Stomach (tissue), 9 donors: ENCODE measurements around the gene MYH11. TPM values are rescaled to one million over a fixed set of nuclear protein-coding genes. Genes with fewer than 3 reads are reported as not detected.

Source experiments
- DNase-seq, 2 donors: peaks; one replicate each; pipeline versions ENCODE4 v3.0.0 to v3.0.0-alpha.2; 2013 to 2019
- H3K27ac ChIP-seq, 5 donors: fragments of 200-600 bp in 4 of 5; sonication (generic) in 4 of 5; one replicate each; pipeline ENCODE4 v1.5.1; 2013 to 2019; ENCODE audit warnings: mild to moderate bottlenecking in 1 of 5, moderate library complexity in 1 of 5
- H3K27me3 ChIP-seq, 3 donors: fragments of 200-600 bp; sonication (generic); one replicate each; pipeline ENCODE4 v1.5.1; 2017 to 2019; ENCODE audit warnings: mixed run types in 1 of 3
- H3K36me3 ChIP-seq, 4 donors: fragments of 200-600 bp; sonication (generic); 1 replicate in 3 of 4; 2 replicates in 1 of 4; pipeline ENCODE4 v1.5.1; 2016 to 2019
- H3K4me1 ChIP-seq, 4 donors: fragments of 200-600 bp; sonication (generic); one replicate each; pipeline ENCODE4 v1.5.1; 2016 to 2019
- H3K4me3 ChIP-seq, 4 donors: fragments of 200-600 bp; sonication (generic) in 3 of 4; one replicate each; pipeline ENCODE4 v1.5.1; 2016 to 2019; ENCODE audit warnings: mild to moderate bottlenecking in 1 of 4
- H3K9me3 ChIP-seq, 4 donors: fragments of 200-600 bp; sonication (generic); one replicate each; pipeline ENCODE4 v1.5.1; 2016 to 2019
- CTCF ChIP-seq, 7 experiments: fragments of 450-650 bp in 4 of 7; fragments of 200-600 bp in 3 of 7; sonication (generic) in 3 of 7; IDR thresholded peaks; one replicate each; pipeline ENCODE4 v1.5.1; 2016 to 2019; ENCODE audit warnings: antibody characterized with exemption in 7 of 7, control low read depth in 2 of 7, mild to moderate bottlenecking in 1 of 7
- EP300 ChIP-seq: sonication (generic); formaldehyde crosslinking; IDR thresholded peaks from one replicate; pipeline ENCODE4 v1.6.1; 2017; ENCODE audit warnings: antibody characterized with exemption
- POLR2A ChIP-seq, 4 donors: fragments of 450-650 bp; IDR thresholded peaks; one replicate each; pipeline ENCODE4 v1.6.1; 2016; ENCODE audit warnings: antibody characterized with exemption in 4 of 4, control low read depth in 2 of 4, mild to moderate bottlenecking in 1 of 4, moderate library complexity in 1 of 4
- POLR2AphosphoS5 ChIP-seq, 3 donors: sonication (generic); formaldehyde crosslinking; IDR thresholded peaks; one replicate each; pipeline ENCODE4 v1.6.1; 2016; ENCODE audit warnings: antibody characterized with exemption in 3 of 3
- WGBS, 5 donors: extraction: QIAGEN DNeasy Blood & Tissue Kit in 3 of 5; methylation state at CpG; one replicate each; pipeline versions ENCODE4 v1.1.5 to v1.1.7; 2013 to 2018; 5-methylcytosine and 5-hydroxymethylcytosine counted together
- intact Hi-C: fragments of 100-400 bp; cut with DNase I; formaldehyde crosslinking; loops from one replicate; pipeline ENCODE4 v1.15.1; 2023; ENCODE audit warnings: low total_unique reads
- polyA plus RNA-seq, 3 donors: library from polyadenylated mRNA; stranded (reverse); fragments of 200-250 nt; gene quantifications; one replicate each; pipeline ENCODE4 v1.2.3, GENCODE V29; 2013
- total RNA-seq, 5 donors: library from RNA; depleted of rRNA; stranded (reverse); fragments of >200 nt; gene quantifications; one replicate each; pipeline versions ENCODE4 v1.1.0 to v1.2.3, GENCODE V29; 2014 to 2016
- donor health status: healthy with polysubstance abuse.
- donor health status: Bipolar disorder and iron deficiency.
- donor health status: healthy.

The MYH11 gene
- total and polyA plus RNA-seq, 8 donors, result 33.8 to 3,048 (median 865) TPM

GRCh38 chr16:15881794-15882379, 25.1 kb upstream of the MYH11 start:
- no peak overlapping the region for H3K27ac ChIP-seq
- peaks cover 27 to 64% (median 56%) of the 10 kb centered on the region in 4 donors for H3K36me3 ChIP-seq
- TF ChIP-seq POLR2A (IDR thresholded peaks at IDR 0.05) (no peak), POLR2AphosphoS5 (IDR thresholded peaks at IDR 0.05) (no peak), EP300 (no peak), CTCF (IDR thresholded peaks at IDR 0.05) (no peak)
- no peaks in the 10 kb centered on the region for H3K9me3 ChIP-seq
- H3K4me1 ChIP-seq, result peaks cover 2 to 44% (median 26%) of the 10 kb centered on the region in 4 donors
- no peak overlapping the region for H3K4me3 ChIP-seq
- no peaks in the 10 kb centered on the region for H3K27me3 ChIP-seq
- intact Hi-C loops, result loop anchor here (10.0 kb wide), 1 partner anchor 133 kb away; no protein-coding TSS in a partner anchor
- WGBS, 5 donors, result 91 to 94% (median 93%) methylated on average over 13 of the region's 13 CpGs
- DNase-seq, result no peak

- no peak for DNase-seq
- 74 to 90% (median 84%) methylated on average over 5 of the region's 5 CpGs for WGBS, 5 donors
- Histone ChIP-seq H3K27me3 (no peaks in the 10 kb centered on the region), H3K4me1 (peaks cover 0 to 32% (median 15%) of the 10 kb centered on the region in 4 donors), H3K36me3 (peaks cover 28 to 76% (median 62%) of the 10 kb centered on the region in 4 donors), H3K27ac (peak overlapping the region in 1 of 5 donors; percentile 21), H3K9me3 (no peaks in the 10 kb centered on the region), H3K4me3 (no peak overlapping the region)
- intact Hi-C loops, result loop anchor here (10.0 kb wide), 1 partner anchor 134 kb away; no protein-coding TSS in a partner anchor
- TF ChIP-seq EP300, result no peak
Measured at GRCh38 chr16:15880434-15881308, 23.8 kb upstream of the MYH11 start.

GRCh38 chr16:15879255-15879811, 22.5 kb upstream of the MYH11 start:
- Histone ChIP-seq H3K4me3 (no peak overlapping the region), H3K36me3 (peaks cover 28 to 77% (median 62%) of the 10 kb centered on the region in 4 donors), H3K4me1 (peaks cover 0 to 28% (median 16%) of the 10 kb centered on the region in 4 donors), H3K9me3 (no peaks in the 10 kb centered on the region), H3K27me3 (no peaks in the 10 kb centered on the region), H3K27ac (peak overlapping the region in 4 of 5 donors; percentile 14 to 60 (median 50))
- 78 to 89% (median 85%) methylated on average over 2 of the region's 2 CpGs for WGBS, 5 donors
- TF ChIP-seq POLR2A (IDR thresholded peaks at IDR 0.05) (no peak), EP300 (no peak), POLR2AphosphoS5 (IDR thresholded peaks at IDR 0.05) (peak in 1 of 3 donors; percentile 53), CTCF (IDR thresholded peaks at IDR 0.05) (no peak)
- DNase-seq, result no peak
- intact Hi-C loops, result loop anchor here (5.0 kb wide), 1 partner anchor 243 kb away; no protein-coding TSS in a partner anchor

GRCh38 chr16:15876503-15876902, 19.7 kb upstream of the MYH11 start:
- no peak for TF ChIP-seq EP300
- TF ChIP-seq POLR2A (IDR thresholded peaks at IDR 0.05), result no peak
- TF ChIP-seq POLR2AphosphoS5 (IDR thresholded peaks at IDR 0.05), result no peak
- TF ChIP-seq CTCF (IDR thresholded peaks at IDR 0.05), result no peak
- 86 to 95% (median 91%) methylated on average over 5 of the region's 5 CpGs for WGBS, 5 donors
- DNase-seq, result no peak

More at GRCh38 chr16:15876503-15876902, 19.7 kb upstream of the MYH11 start:
- no peak overlapping the region for H3K27ac ChIP-seq
- H3K36me3 ChIP-seq, result peaks cover 14 to 70% (median 55%) of the 10 kb centered on the region in 4 donors
- intact Hi-C loops, result loop anchor here (5.0 kb wide), 1 partner anchor 246 kb away; no protein-coding TSS in a partner anchor
- peaks cover 0 to 24% (median 13%) of the 10 kb centered on the region in 4 donors for H3K4me1 ChIP-seq
- H3K4me3 ChIP-seq, result no peak overlapping the region
- no peaks in the 10 kb centered on the region for H3K27me3 ChIP-seq
- H3K9me3 ChIP-seq, result no peaks in the 10 kb centered on the region
